ENCODE data around the gene ACTMAP.
"Not testable (repeated sequence)": the region's sequence is repeated elsewhere in the genome, so short reads cannot be mapped to it uniquely, and the experiment has no call there.

Gene ACTMAP

GRCh38 chr19:40742477-40742876, 7.8 kb downstream of the ACTMAP start:
- DNase-seq: no peak

GRCh38 chr19:40741527-40742390, 8.5 kb downstream of the ACTMAP start:
- DNase-seq: no peak

GRCh38 chr19:40740747-40741146, 9.5 kb downstream of the ACTMAP start:
- DNase-seq: no peak

- no peak for DNase-seq
Measured at GRCh38 chr19:40739871-40740703, 10.2 kb downstream of the ACTMAP start.

- DNase-seq: no peak
Measured at GRCh38 chr19:40739030-40739839, 11.0 kb downstream of the ACTMAP start.

GRCh38 chr19:40737102-40737644, 13.1 kb downstream of the ACTMAP start:
- DNase-seq: no peak

GRCh38 chr19:40736661-40737060, 13.6 kb downstream of the ACTMAP start:
- no peak for DNase-seq

- no peak for DNase-seq
Measured at GRCh38 chr19:40735013-40735771, 15.1 kb downstream of the ACTMAP start.

- no peak for DNase-seq
Measured at GRCh38 chr19:40733149-40733548, 17.1 kb downstream of the ACTMAP start.

- DNase-seq: not testable (repeated sequence)
Measured at GRCh38 chr19:40732304-40732703, 18.0 kb downstream of the ACTMAP start.

GRCh38 chr19:40730065-40730464, 20.2 kb downstream of the ACTMAP start:
- DNase-seq: not testable (repeated sequence)

GRCh38 chr19:40726279-40726678, 24.0 kb downstream of the ACTMAP start:
- DNase-seq: no peak

- no peak for DNase-seq
Measured at GRCh38 chr19:40724855-40725254, 25.4 kb downstream of the ACTMAP start.

GRCh38 chr19:40724315-40724714, 26.0 kb downstream of the ACTMAP start:
- no peak for DNase-seq

GRCh38 chr19:40723661-40724254, 26.5 kb downstream of the ACTMAP start:
- DNase-seq: no peak

- no peak for DNase-seq
Measured at GRCh38 chr19:40721936-40722661, 28.2 kb downstream of the ACTMAP start.

- DNase-seq: no peak
Measured at GRCh38 chr19:40721140-40721486, 29.2 kb downstream of the ACTMAP start.

GRCh38 chr19:40719414-40719894, 30.8 kb downstream of the ACTMAP start:
- no peak for DNase-seq

GRCh38 chr19:40718774-40719391, 31.4 kb downstream of the ACTMAP start:
- DNase-seq: no peak

Data from KG1 (cell line).